ENCODE results near the gene AMIGO1. TPM values are rescaled to one million over a fixed set of nuclear protein-coding genes. Genes with fewer than 3 reads are reported as not detected.

AMIGO1 gene
- total and polyA plus RNA-seq, 8 donors: 3.1 to 8.1 (median 3.8) TPM

GRCh38 chr1:109537450-109538178, 28.1 kb upstream of the AMIGO1 start:
- ATAC-seq (no peak), DNase-seq (no peak)
- intact Hi-C loops (cut with DNase I): loop anchor here in 1 of 2 donors (10.0 kb wide), 1 partner anchor 273 kb away; no protein-coding TSS in a partner anchor

GRCh38 chr1:109535971-109536491, 26.5 kb upstream of the AMIGO1 start:
- H3K27ac ChIP-seq: no peak overlapping the region
- no peaks in the 10 kb centered on the region for H3K36me3 ChIP-seq
- H3K9me3 ChIP-seq: no peaks in the 10 kb centered on the region
- no peak overlapping the region for H3K4me3 ChIP-seq
- H3K4me1 ChIP-seq: peaks cover 0 to 11% of the 10 kb centered on the region in 2 donors
- H3K27me3 ChIP-seq: no peaks in the 10 kb centered on the region
- no peak for ATAC-seq
- TF ChIP-seq, protein P1, sequence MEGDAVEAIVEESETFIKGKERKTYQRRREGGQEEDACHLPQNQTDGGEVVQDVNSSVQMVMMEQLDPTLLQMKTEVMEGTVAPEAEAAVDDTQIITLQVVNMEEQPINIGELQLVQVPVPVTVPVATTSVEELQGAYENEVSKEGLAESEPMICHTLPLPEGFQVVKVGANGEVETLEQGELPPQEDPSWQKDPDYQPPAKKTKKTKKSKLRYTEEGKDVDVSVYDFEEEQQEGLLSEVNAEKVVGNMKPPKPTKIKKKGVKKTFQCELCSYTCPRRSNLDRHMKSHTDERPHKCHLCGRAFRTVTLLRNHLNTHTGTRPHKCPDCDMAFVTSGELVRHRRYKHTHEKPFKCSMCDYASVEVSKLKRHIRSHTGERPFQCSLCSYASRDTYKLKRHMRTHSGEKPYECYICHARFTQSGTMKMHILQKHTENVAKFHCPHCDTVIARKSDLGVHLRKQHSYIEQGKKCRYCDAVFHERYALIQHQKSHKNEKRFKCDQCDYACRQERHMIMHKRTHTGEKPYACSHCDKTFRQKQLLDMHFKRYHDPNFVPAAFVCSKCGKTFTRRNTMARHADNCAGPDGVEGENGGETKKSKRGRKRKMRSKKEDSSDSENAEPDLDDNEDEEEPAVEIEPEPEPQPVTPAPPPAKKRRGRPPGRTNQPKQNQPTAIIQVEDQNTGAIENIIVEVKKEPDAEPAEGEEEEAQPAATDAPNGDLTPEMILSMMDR (IDR thresholded peaks at IDR 0.05): no peak
- no peak for DNase-seq
- intact Hi-C loops (cut with DNase I): loop anchor here in 1 of 2 donors (10.0 kb wide), 1 partner anchor 271 kb away; no protein-coding TSS in a partner anchor

More at GRCh38 chr1:109537450-109538178, 28.1 kb upstream of the AMIGO1 start:
- Histone ChIP-seq H3K36me3 (no peaks in the 10 kb centered on the region), H3K4me3 (no peak overlapping the region), H3K9me3 (no peaks in the 10 kb centered on the region), H3K4me1 (peaks cover 0 to 2% of the 10 kb centered on the region in 2 donors), H3K27me3 (no peaks in the 10 kb centered on the region), H3K27ac (no peak overlapping the region)
- TF ChIP-seq, protein P1 (IDR thresholded peaks at IDR 0.05): no peak

DNA sequence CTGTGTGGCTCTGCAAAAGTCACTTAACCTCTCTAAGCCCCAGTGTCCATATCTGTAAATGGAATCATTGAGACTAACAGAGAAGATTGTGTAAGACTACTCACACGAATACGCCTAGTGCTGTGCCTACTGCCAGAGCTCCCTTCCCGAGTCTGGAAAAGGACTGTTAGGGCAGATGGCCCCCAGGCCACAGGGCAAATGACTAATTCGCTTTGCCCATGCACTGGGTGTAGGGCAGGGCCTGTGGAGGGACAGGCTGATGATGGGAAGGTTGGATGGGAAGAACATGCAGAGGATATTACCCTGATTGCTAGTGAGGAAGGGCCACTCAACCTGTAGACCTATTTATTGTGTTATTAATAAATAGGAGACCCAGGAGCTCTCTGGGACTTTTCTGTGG, 26.0 kb upstream of the AMIGO1 start:
- TF ChIP-seq, protein P1 (IDR thresholded peaks at IDR 0.05): no peak
- ATAC-seq (no peak), DNase-seq (no peak)
- intact Hi-C loops (cut with DNase I): loop anchor here in 1 of 2 donors (10.0 kb wide), 1 partner anchor 271 kb away; no protein-coding TSS in a partner anchor
- H3K36me3 ChIP-seq: no peaks in the 10 kb centered on the region
- no peak overlapping the region for H3K4me3 ChIP-seq
- no peaks in the 10 kb centered on the region for H3K27me3 ChIP-seq
- H3K9me3 ChIP-seq: no peaks in the 10 kb centered on the region
- H3K4me1 ChIP-seq: peaks cover 0 to 11% of the 10 kb centered on the region in 2 donors
- no peak overlapping the region for H3K27ac ChIP-seq

- Histone ChIP-seq H3K9me3 (no peaks in the 10 kb centered on the region), H3K36me3 (no peaks in the 10 kb centered on the region), H3K4me1 (peaks cover 0 to 11% of the 10 kb centered on the region in 2 donors), H3K27me3 (no peaks in the 10 kb centered on the region), H3K4me3 (no peak overlapping the region), H3K27ac (no peak overlapping the region)
- DNase-seq (no peak), ATAC-seq (no peak)
- TF ChIP-seq, protein P1 (IDR thresholded peaks at IDR 0.05): no peak
- intact Hi-C loops (cut with DNase I): loop anchor here in 1 of 2 donors (5.0 to 10.0 kb wide), 2 partner anchors 42 to 270 kb away; partner anchors contain the start of gene CYB561D1
Observed at GRCh38 chr1:109534307-109534858, 24.9 kb upstream of the AMIGO1 start.

Data from left lung (tissue), 10 donors.